HG03108 (cell line): Measurements from ENCODE around the gene FGF6.
"Not testable (repeated sequence)": the region's sequence is repeated elsewhere in the genome, so short reads cannot be mapped to it uniquely, and the experiment has no call there.

Source experiments
- ATAC-seq: cut with Tn5 transposase; IDR thresholded peaks from one replicate; pipeline ENCODE4 v1.9.1; 2021; ENCODE audit warnings: moderate library complexity; ENCODE audit not compliant: unreplicated experiment

Gene FGF6

GRCh38 chr12:4421590-4422031 lies 24.0 kb downstream of the FGF6 start:
- no peak for ATAC-seq

GRCh38 chr12:4420138-4420670 lies 25.4 kb downstream of the FGF6 start:
- no peak for ATAC-seq

- no peak for ATAC-seq
These were observed 26.7 kb downstream of the FGF6 start for GRCh38 chr12:4418913-4419312.

GRCh38 chr12:4417936-4418335 lies 27.7 kb downstream of the FGF6 start:
- no peak for ATAC-seq

GRCh38 chr12:4417455-4417854 lies 28.2 kb downstream of the FGF6 start:
- no peak for ATAC-seq

GRCh38 chr12:4416276-4416675 lies 29.3 kb downstream of the FGF6 start:
- no peak for ATAC-seq

- ATAC-seq, result no peak
These were observed 33.1 kb downstream of the FGF6 start for GRCh38 chr12:4412465-4412864.

GRCh38 chr12:4412056-4412455 lies 33.6 kb downstream of the FGF6 start:
- no peak for ATAC-seq

- ATAC-seq, result no peak
These were observed 38.5 kb downstream of the FGF6 start for GRCh38 chr12:4407136-4407535.

- ATAC-seq, result not testable (repeated sequence)
These were observed 40.6 kb downstream of the FGF6 start for GRCh38 chr12:4404877-4405637.

GRCh38 chr12:4402996-4403395 lies 42.6 kb downstream of the FGF6 start:
- ATAC-seq, result no peak

- ATAC-seq, result no peak
These were observed 44.5 kb downstream of the FGF6 start for GRCh38 chr12:4401117-4401516.

GRCh38 chr12:4395818-4396217 lies 49.8 kb downstream of the FGF6 start:
- ATAC-seq, result no peak

- ATAC-seq, result no peak
These were observed 52.4 kb downstream of the FGF6 start for GRCh38 chr12:4393211-4393610.

- no peak for ATAC-seq
These were observed 53.3 kb downstream of the FGF6 start for GRCh38 chr12:4392223-4392742.

- no peak for ATAC-seq
These were observed 57.0 kb downstream of the FGF6 start for GRCh38 chr12:4388662-4389061.

GRCh38 chr12:4388032-4388431 lies 57.6 kb downstream of the FGF6 start:
- no peak for ATAC-seq

GRCh38 chr12:4387607-4388006 lies 58.0 kb downstream of the FGF6 start:
- no peak for ATAC-seq

- no peak for ATAC-seq
These were observed 58.8 kb downstream of the FGF6 start for GRCh38 chr12:4386801-4387200.
